Esophagus muscularis mucosa (tissue), 4 donors: ENCODE measurements around the gene DNAH6. TPM values are rescaled to one million over a fixed set of nuclear protein-coding genes. Genes with fewer than 3 reads are reported as not detected.
"Not testable (repeated sequence)": the region's sequence is repeated elsewhere in the genome, so short reads cannot be mapped to it uniquely, and the experiment has no call there.

Experiments used
- DNase-seq: peaks from one replicate; pipeline ENCODE4 v3.0.0-alpha.2; 2017; ENCODE audit errors: extremely low spot score
- H3K27ac ChIP-seq, 4 donors: fragments of 200-600 bp; sonication (generic); replicated peaks in 1 of 4; 1 replicate in 3 of 4; 2 replicates in 1 of 4; pipeline ENCODE4 v1.5.1; 2016 to 2019; ENCODE audit warnings: mild to moderate bottlenecking in 1 of 4
- H3K27me3 ChIP-seq, 4 donors: fragments of 200-600 bp; sonication (generic); one replicate each; pipeline versions ENCODE4 v1.5.1 to v1.6.0; 2016 to 2019
- H3K36me3 ChIP-seq, 4 donors: fragments of 200-600 bp; sonication (generic); one replicate each; pipeline ENCODE4 v1.5.1; 2016 to 2019
- H3K4me1 ChIP-seq, 4 donors: fragments of 200-600 bp; sonication (generic); one replicate each; pipeline ENCODE4 v1.5.1; 2016 to 2019
- H3K4me3 ChIP-seq, 4 donors: fragments of 200-600 bp; sonication (generic); 1 replicate in 2 of 4; 2 replicates in 2 of 4; pipeline ENCODE4 v1.5.1; 2016 to 2019; ENCODE audit warnings: mild to moderate bottlenecking in 4 of 4, moderate library complexity in 1 of 4
- H3K9me3 ChIP-seq, 4 donors: fragments of 200-600 bp; sonication (generic); 1 replicate in 3 of 4; 2 replicates in 1 of 4; pipeline ENCODE4 v1.5.1; 2016 to 2019
- CTCF ChIP-seq, 3 experiments: fragments of 200-600 bp in 2 of 3; fragments of 450-650 bp in 1 of 3; sonication (generic) in 2 of 3; IDR thresholded peaks; one replicate each; pipeline ENCODE4 v1.5.1; 2017 to 2019; ENCODE audit warnings: antibody characterized with exemption in 3 of 3, mild to moderate bottlenecking in 2 of 3, moderate library complexity in 1 of 3
- EP300 ChIP-seq: sonication (generic); formaldehyde crosslinking; IDR thresholded peaks from one replicate; pipeline ENCODE4 v1.6.1; 2017; ENCODE audit warnings: antibody characterized with exemption
- POLR2A ChIP-seq: fragments of 450-650 bp; IDR thresholded peaks from one replicate; pipeline ENCODE4 v1.6.1; 2017; ENCODE audit warnings: antibody characterized with exemption, moderate library complexity, mild to moderate bottlenecking, low read depth
- POLR2AphosphoS5 ChIP-seq, 2 donors: sonication (generic); formaldehyde crosslinking; IDR thresholded peaks; one replicate each; pipeline ENCODE4 v1.6.1; 2017; ENCODE audit warnings: antibody characterized with exemption in 2 of 2
- WGBS: methylation state at CpG from one replicate; pipeline ENCODE4 v1.1.5; 2018; 5-methylcytosine and 5-hydroxymethylcytosine counted together
- intact Hi-C: fragments of 100-400 bp; cut with DNase I; formaldehyde crosslinking; loops from one replicate; pipeline ENCODE4 v1.15.1; 2023
- total RNA-seq, 4 donors: library from RNA; depleted of rRNA; stranded (reverse); fragments of >200 nt; gene quantifications; one replicate each; pipeline versions ENCODE4 v1.1.0 to v1.2.1, GENCODE V29; 2016

The DNAH6 gene
- total RNA-seq, 4 donors from 2014 or later, result 0.11 to 0.42 (median 0.23) TPM

GRCh38 chr2:84866122-84866521 lies 349.8 kb downstream of the DNAH6 start:
- no peak for DNase-seq
- Histone ChIP-seq H3K4me3 (no peak overlapping the region), H3K27ac (no peak overlapping the region), H3K36me3 (no peaks in the 10 kb centered on the region), H3K4me1 (no peaks in the 10 kb centered on the region), H3K9me3 (no peaks in the 10 kb centered on the region), H3K27me3 (peaks cover 0 to 13% (median 0%) of the 10 kb centered on the region in 4 donors)
- intact Hi-C loops, result no loop called here
- TF ChIP-seq POLR2A (no peak), CTCF (IDR thresholded peaks at IDR 0.05) (no peak), EP300 (no peak), POLR2AphosphoS5 (IDR thresholded peaks at IDR 0.05) (no peak)
- WGBS, result 69% methylated on average over 3 of the region's 3 CpGs

GRCh38 chr2:84868327-84868726 lies 352.0 kb downstream of the DNAH6 start:
- H3K4me1 ChIP-seq, H3K9me3 ChIP-seq, intact Hi-C loops, DNase-seq, H3K36me3 ChIP-seq, H3K4me3 ChIP-seq, H3K27ac ChIP-seq: not testable (repeated sequence)
- 98% methylated on average over 4 of the region's 4 CpGs for WGBS
- peaks cover 0 to 13% (median 0%) of the 10 kb centered on the region in 4 donors for H3K27me3 ChIP-seq

Other genes starting within 250 kb of the DNAH6 start
- 10 to 100 TPM; 61.1 to 96.8 (median 92.6) TPM for gene SUCLG1, start 57.2 kb upstream of the DNAH6 start, total RNA-seq